Measurements from ENCODE around the gene RYR1. TPM values are rescaled to one million over a fixed set of nuclear protein-coding genes. Genes with fewer than 3 reads are reported as not detected.

RYR1 gene
- total and polyA plus RNA-seq, 2 donors (not counting 1 experiment from before 2014, with no cell fraction given), result 0.43 to 3.8 TPM

- peaks cover 0 to 21% (median 7%) of the 10 kb centered on the region in 4 experiments for H3K27me3 ChIP-seq (replicated peaks in 1 of 4; ENCODE audit: control extremely low read depth in 1 of 4, control insufficient read depth in 3 of 4, insufficient read depth in 4 of 4, low read length in 3 of 4)
- DNase-seq (no peak), ATAC-seq (ENCODE audit: low read depth) (no peak)
- H3K4me1 Mint-ChIP-seq, result peaks cover 5% of the 10 kb centered on the region
- no peak overlapping the region for H3K27ac ChIP-seq (ENCODE audit: low read length in 2 of 2)
- no peak overlapping the region for H2AFZ ChIP-seq (ENCODE audit: insufficient read depth, low read depth, low read length, poor library complexity, severe bottlenecking)
- ChIA-PET POLR2A (no interaction called here), CTCF (interaction anchor here (0.6 to 1.3 kb wide), 2 partner anchors 19 to 428 kb away, joined by 3 read pairs; no protein-coding TSS in a partner anchor)
- no peaks in the 10 kb centered on the region for H3K79me2 ChIP-seq (ENCODE audit: control insufficient read depth, insufficient read depth, low read length)
- TF ChIP-seq EZH2 (IDR thresholded peaks at IDR 0.05; ENCODE audit: borderline replicate concordance, insufficient read depth, low read depth, low read length, poor library complexity, severe bottlenecking) (no peak), CTCF (IDR thresholded peaks at IDR 0.05) (no peak)
- no peak overlapping the region for H3K4me2 ChIP-seq (replicated peaks; ENCODE audit: low read depth, low read length, poor library complexity, severe bottlenecking)
- H3K4me3 ChIP-seq (ENCODE audit: control extremely low read depth in 1 of 5, extremely low read depth in 1 of 5, insufficient read depth in 1 of 5, low read depth in 2 of 5, low read length in 4 of 5), result no peak overlapping the region
- H3K36me3 ChIP-seq (replicated peaks in 1 of 2; ENCODE audit: control extremely low read depth in 1 of 2, control insufficient read depth in 1 of 2, extremely low read depth in 1 of 2, insufficient read depth in 2 of 2, low read length in 1 of 2), result no peaks in the 10 kb centered on the region
- H3K27me3 Mint-ChIP-seq, result peaks cover 28% of the 10 kb centered on the region
- WGBS (ENCODE audit: insufficient coverage), result 95% methylated on average over 8 of the region's 8 CpGs
- H3K9me3 Mint-ChIP-seq (ENCODE audit: insufficient read depth), result peaks cover 5% of the 10 kb centered on the region
- H3K9ac ChIP-seq (ENCODE audit: low read length), result no peak overlapping the region
- H3K9me3 ChIP-seq (ENCODE audit: control extremely low read depth in 1 of 3, control insufficient read depth in 2 of 3, insufficient read depth in 1 of 3, low read length in 2 of 3), result peaks cover 0 to 32% (median 17%) of the 10 kb centered on the region in 3 donors
- peaks cover 0 to 3% of the 10 kb centered on the region in 2 donors for H3K4me1 ChIP-seq (ENCODE audit: control insufficient read depth in 2 of 2, insufficient read depth in 2 of 2, low read length in 2 of 2)
- no peaks in the 10 kb centered on the region for H4K20me1 ChIP-seq (ENCODE audit: control insufficient read depth, insufficient read depth, low read length, poor library complexity, severe bottlenecking)
- H3K4me3 Mint-ChIP-seq, result no peak overlapping the region
- intact Hi-C loops (cut with micrococcal nuclease), result no loop called here
- no peak overlapping the region for H3K27ac Mint-ChIP-seq
Observed at GRCh38 chr19:38534574-38534973, 101.1 kb downstream of the RYR1 start.

- H3K4me1 Mint-ChIP-seq, result peaks cover 5% of the 10 kb centered on the region
- ATAC-seq (ENCODE audit: low read depth) (no peak), DNase-seq (no peak)
- H3K27ac Mint-ChIP-seq, result no peak overlapping the region
- H3K27ac ChIP-seq (ENCODE audit: low read length in 2 of 2), result no peak overlapping the region
- peaks cover 0 to 32% (median 17%) of the 10 kb centered on the region in 3 donors for H3K9me3 ChIP-seq (ENCODE audit: control extremely low read depth in 1 of 3, control insufficient read depth in 2 of 3, insufficient read depth in 1 of 3, low read length in 2 of 3)
- H3K4me3 ChIP-seq (ENCODE audit: control extremely low read depth in 1 of 5, extremely low read depth in 1 of 5, insufficient read depth in 1 of 5, low read depth in 2 of 5, low read length in 4 of 5), result no peak overlapping the region
- H3K9me3 Mint-ChIP-seq (ENCODE audit: insufficient read depth), result peaks cover 5% of the 10 kb centered on the region
- intact Hi-C loops (cut with micrococcal nuclease), result no loop called here
- H3K36me3 ChIP-seq (replicated peaks in 1 of 2; ENCODE audit: control extremely low read depth in 1 of 2, control insufficient read depth in 1 of 2, extremely low read depth in 1 of 2, insufficient read depth in 2 of 2, low read length in 1 of 2), result no peaks in the 10 kb centered on the region
- no peak overlapping the region for H2AFZ ChIP-seq (ENCODE audit: insufficient read depth, low read depth, low read length, poor library complexity, severe bottlenecking)
- no peak overlapping the region for H3K4me2 ChIP-seq (replicated peaks; ENCODE audit: low read depth, low read length, poor library complexity, severe bottlenecking)
- H3K27me3 ChIP-seq (replicated peaks in 1 of 4; ENCODE audit: control extremely low read depth in 1 of 4, control insufficient read depth in 3 of 4, insufficient read depth in 4 of 4, low read length in 3 of 4), result peaks cover 0 to 21% (median 7%) of the 10 kb centered on the region in 4 experiments
- TF ChIP-seq EZH2 (IDR thresholded peaks at IDR 0.05; ENCODE audit: borderline replicate concordance, insufficient read depth, low read depth, low read length, poor library complexity, severe bottlenecking) (no peak), CTCF (IDR thresholded peaks at IDR 0.05) (no peak)
- H3K4me1 ChIP-seq (ENCODE audit: control insufficient read depth in 2 of 2, insufficient read depth in 2 of 2, low read length in 2 of 2), result peaks cover 0 to 3% of the 10 kb centered on the region in 2 donors
- ChIA-PET CTCF (no interaction called here), POLR2A (no interaction called here)
- no peak overlapping the region for H3K4me3 Mint-ChIP-seq
- H3K9ac ChIP-seq (ENCODE audit: low read length), result no peak overlapping the region
- no peaks in the 10 kb centered on the region for H4K20me1 ChIP-seq (ENCODE audit: control insufficient read depth, insufficient read depth, low read length, poor library complexity, severe bottlenecking)
- H3K27me3 Mint-ChIP-seq, result peaks cover 28% of the 10 kb centered on the region
- no peaks in the 10 kb centered on the region for H3K79me2 ChIP-seq (ENCODE audit: control insufficient read depth, insufficient read depth, low read length)
- no CpG with 5 or more reads among the region's 3 CpGs for WGBS (ENCODE audit: insufficient coverage)
Observed at GRCh38 chr19:38535212-38535611, 101.7 kb downstream of the RYR1 start.

Measured in B cell (primary cell).